ENCODE results near the gene INPP5D. TPM values are rescaled to one million over a fixed set of nuclear protein-coding genes. Genes with fewer than 3 reads are reported as not detected.

INPP5D gene
- total and polyA plus RNA-seq, 4 donors, result 2.9 to 18.8 (median 6.6) TPM

DNA sequence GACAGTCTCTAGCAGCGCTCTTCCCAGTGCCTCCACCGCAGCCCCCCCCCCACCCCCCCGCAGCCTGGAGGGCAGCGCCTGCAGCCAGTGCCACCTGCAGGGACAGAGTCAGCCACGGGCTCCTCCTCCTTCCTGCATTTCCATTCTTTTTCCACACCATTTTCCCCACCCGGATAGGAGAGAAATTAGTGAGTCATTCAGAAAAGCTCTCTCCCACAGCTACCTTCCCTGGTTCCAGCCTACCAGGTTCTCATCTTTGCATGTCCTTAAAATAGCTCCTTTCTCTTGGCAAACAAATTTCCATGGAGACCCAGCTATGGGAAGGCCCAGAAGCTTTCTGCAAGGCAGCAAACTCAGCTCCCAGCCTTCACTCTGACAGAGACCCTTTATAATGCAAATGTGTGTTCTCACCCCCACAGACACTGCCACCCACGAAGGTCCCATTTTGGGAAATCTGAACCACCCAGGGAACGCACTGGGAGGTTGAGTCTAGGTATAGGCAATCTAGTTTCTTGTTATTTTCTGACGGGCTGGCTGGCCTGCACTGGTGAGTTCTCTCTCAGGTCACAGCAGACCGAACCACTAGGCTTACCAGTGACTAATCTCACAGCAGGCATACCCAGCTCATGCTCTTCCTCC is 149.5 kb downstream of the INPP5D start:
- Histone ChIP-seq H3K36me3 (ENCODE audit: control insufficient read depth in 4 of 4, insufficient read depth in 3 of 4, low read depth in 1 of 4, low read length in 3 of 4) (peaks cover 0 to 2% (median 0%) of the 10 kb centered on the region in 4 donors), H3K9me3 (ENCODE audit: control insufficient read depth in 4 of 4, low read length in 3 of 4) (no peaks in the 10 kb centered on the region), H3K27ac (ENCODE audit: low read depth in 1 of 2, low read length in 2 of 2) (no peak overlapping the region), H3K4me3 (ENCODE audit: low read depth in 1 of 3, low read length in 3 of 3) (no peak overlapping the region), H3K9ac (ENCODE audit: low read depth in 1 of 2, low read length in 2 of 2) (no peak overlapping the region), H3K27me3 (ENCODE audit: control insufficient read depth in 4 of 4, insufficient read depth in 4 of 4, low read length in 3 of 4) (no peaks in the 10 kb centered on the region), H3K4me1 (ENCODE audit: control insufficient read depth in 4 of 4, insufficient read depth in 4 of 4, low read length in 3 of 4) (no peaks in the 10 kb centered on the region)
- WGBS, result 53% methylated on average over 10 of the region's 10 CpGs
- TF ChIP-seq, protein P1, sequence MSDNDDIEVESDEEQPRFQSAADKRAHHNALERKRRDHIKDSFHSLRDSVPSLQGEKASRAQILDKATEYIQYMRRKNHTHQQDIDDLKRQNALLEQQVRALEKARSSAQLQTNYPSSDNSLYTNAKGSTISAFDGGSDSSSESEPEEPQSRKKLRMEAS (IDR thresholded peaks at IDR 0.05), result no peak
- TF ChIP-seq HNF4A (conservative IDR thresholded peaks at IDR 0.05) (no peak), NR2F2 (IDR thresholded peaks at IDR 0.05) (no peak)
- TF ChIP-seq, protein P2, sequence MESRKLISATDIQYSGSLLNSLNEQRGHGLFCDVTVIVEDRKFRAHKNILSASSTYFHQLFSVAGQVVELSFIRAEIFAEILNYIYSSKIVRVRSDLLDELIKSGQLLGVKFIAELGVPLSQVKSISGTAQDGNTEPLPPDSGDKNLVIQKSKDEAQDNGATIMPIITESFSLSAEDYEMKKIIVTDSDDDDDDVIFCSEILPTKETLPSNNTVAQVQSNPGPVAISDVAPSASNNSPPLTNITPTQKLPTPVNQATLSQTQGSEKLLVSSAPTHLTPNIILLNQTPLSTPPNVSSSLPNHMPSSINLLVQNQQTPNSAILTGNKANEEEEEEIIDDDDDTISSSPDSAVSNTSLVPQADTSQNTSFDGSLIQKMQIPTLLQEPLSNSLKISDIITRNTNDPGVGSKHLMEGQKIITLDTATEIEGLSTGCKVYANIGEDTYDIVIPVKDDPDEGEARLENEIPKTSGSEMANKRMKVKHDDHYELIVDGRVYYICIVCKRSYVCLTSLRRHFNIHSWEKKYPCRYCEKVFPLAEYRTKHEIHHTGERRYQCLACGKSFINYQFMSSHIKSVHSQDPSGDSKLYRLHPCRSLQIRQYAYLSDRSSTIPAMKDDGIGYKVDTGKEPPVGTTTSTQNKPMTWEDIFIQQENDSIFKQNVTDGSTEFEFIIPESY (IDR thresholded peaks at IDR 0.05), result no peak
- TF ChIP-seq, protein P3, sequence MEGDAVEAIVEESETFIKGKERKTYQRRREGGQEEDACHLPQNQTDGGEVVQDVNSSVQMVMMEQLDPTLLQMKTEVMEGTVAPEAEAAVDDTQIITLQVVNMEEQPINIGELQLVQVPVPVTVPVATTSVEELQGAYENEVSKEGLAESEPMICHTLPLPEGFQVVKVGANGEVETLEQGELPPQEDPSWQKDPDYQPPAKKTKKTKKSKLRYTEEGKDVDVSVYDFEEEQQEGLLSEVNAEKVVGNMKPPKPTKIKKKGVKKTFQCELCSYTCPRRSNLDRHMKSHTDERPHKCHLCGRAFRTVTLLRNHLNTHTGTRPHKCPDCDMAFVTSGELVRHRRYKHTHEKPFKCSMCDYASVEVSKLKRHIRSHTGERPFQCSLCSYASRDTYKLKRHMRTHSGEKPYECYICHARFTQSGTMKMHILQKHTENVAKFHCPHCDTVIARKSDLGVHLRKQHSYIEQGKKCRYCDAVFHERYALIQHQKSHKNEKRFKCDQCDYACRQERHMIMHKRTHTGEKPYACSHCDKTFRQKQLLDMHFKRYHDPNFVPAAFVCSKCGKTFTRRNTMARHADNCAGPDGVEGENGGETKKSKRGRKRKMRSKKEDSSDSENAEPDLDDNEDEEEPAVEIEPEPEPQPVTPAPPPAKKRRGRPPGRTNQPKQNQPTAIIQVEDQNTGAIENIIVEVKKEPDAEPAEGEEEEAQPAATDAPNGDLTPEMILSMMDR (IDR thresholded peaks at IDR 0.05; ENCODE audit: low read depth, low read length, missing input control), result no peak
- DNase-seq (ENCODE audit: low spot score), result no peak

DNA sequence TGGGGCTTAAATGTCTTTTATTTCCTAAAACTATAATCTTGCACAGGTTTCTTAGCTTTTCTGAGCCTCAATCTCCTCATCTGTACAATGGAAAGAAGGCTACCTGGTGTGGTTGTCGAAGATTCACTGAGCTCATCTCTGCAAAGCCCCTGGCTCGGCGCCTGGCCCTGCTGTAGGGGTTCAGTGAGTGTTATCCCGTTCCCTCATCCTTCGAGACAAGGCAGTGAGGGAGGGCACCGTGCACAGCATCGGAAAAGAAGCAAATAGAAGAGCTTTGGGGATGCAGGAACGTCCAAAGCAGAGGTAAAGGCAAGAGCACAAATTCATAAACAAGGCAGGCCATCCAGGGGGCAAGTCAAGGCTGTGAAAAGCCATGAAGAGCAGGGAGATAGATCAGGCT is 150.1 kb downstream of the INPP5D start:
- Histone ChIP-seq H3K27me3 (ENCODE audit: control insufficient read depth in 4 of 4, insufficient read depth in 4 of 4, low read length in 3 of 4) (no peaks in the 10 kb centered on the region), H3K36me3 (ENCODE audit: control insufficient read depth in 4 of 4, insufficient read depth in 3 of 4, low read depth in 1 of 4, low read length in 3 of 4) (peaks cover 0 to 2% (median 0%) of the 10 kb centered on the region in 4 donors), H3K4me3 (ENCODE audit: low read depth in 1 of 3, low read length in 3 of 3) (no peak overlapping the region), H3K27ac (ENCODE audit: low read depth in 1 of 2, low read length in 2 of 2) (no peak overlapping the region), H3K9ac (ENCODE audit: low read depth in 1 of 2, low read length in 2 of 2) (no peak overlapping the region), H3K9me3 (ENCODE audit: control insufficient read depth in 4 of 4, low read length in 3 of 4) (no peaks in the 10 kb centered on the region), H3K4me1 (ENCODE audit: control insufficient read depth in 4 of 4, insufficient read depth in 4 of 4, low read length in 3 of 4) (no peaks in the 10 kb centered on the region)
- DNase-seq (ENCODE audit: low spot score), result no peak
- TF ChIP-seq YY1 (IDR thresholded peaks at IDR 0.05) (no peak), NR2F2 (IDR thresholded peaks at IDR 0.05) (no peak), FOXA1 (IDR thresholded peaks at IDR 0.05) (no peak), EGR1 (IDR thresholded peaks at IDR 0.05; ENCODE audit: low read depth in 2 of 2) (no peak), FOXA2 (IDR thresholded peaks at IDR 0.05) (no peak)
- TF ChIP-seq, protein P4, sequence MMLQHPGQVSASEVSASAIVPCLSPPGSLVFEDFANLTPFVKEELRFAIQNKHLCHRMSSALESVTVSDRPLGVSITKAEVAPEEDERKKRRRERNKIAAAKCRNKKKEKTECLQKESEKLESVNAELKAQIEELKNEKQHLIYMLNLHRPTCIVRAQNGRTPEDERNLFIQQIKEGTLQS (IDR thresholded peaks at IDR 0.05), result no peak
- 85% methylated on average over 8 of the region's 8 CpGs for WGBS

DNA sequence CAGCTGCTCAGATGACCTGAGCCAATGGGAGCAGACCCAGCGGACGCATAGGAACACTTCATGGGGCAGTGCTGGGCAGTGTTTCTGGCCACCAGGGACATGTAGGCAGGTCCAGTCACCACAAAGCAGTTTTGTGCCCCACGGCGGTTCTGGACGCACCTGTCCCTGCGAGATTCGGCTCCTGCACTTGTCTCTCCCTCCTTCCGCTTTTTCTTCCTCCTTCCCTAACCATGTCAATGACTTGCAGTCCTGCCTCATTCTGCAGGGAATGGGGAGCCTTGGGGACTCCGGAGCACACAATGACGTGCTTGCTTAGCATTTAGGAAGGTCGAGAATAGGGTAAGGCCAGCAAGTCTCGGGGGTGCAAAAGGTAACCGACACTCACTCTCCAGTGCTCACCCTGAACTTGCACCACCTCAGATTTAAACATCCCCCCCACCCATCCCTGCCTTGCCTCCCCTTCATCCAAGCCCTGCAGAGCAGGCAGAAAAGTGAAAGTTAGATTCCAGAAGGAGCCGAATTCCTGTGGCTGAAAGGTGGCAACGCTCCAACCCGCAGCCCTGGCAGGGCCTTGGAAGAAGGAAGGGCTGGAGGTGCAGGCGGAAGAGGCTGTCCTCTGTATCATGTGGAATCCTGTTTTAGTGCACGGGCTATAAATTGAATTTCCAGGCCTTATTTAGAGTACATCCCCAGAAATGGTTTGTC is 150.9 kb downstream of the INPP5D start:
- no peaks in the 10 kb centered on the region for H3K9me3 ChIP-seq (ENCODE audit: control insufficient read depth in 4 of 4, low read length in 3 of 4)
- WGBS, result 72% methylated on average over 18 of the region's 18 CpGs
- no peak overlapping the region for H3K9ac ChIP-seq (ENCODE audit: low read depth in 1 of 2, low read length in 2 of 2)
- peaks cover 0 to 2% (median 0%) of the 10 kb centered on the region in 4 donors for H3K36me3 ChIP-seq (ENCODE audit: control insufficient read depth in 4 of 4, insufficient read depth in 3 of 4, low read depth in 1 of 4, low read length in 3 of 4)
- H3K27me3 ChIP-seq (ENCODE audit: control insufficient read depth in 4 of 4, insufficient read depth in 4 of 4, low read length in 3 of 4), result no peaks in the 10 kb centered on the region
- no peak overlapping the region for H3K4me3 ChIP-seq (ENCODE audit: low read depth in 1 of 3, low read length in 3 of 3)
- no peaks in the 10 kb centered on the region for H3K4me1 ChIP-seq (ENCODE audit: control insufficient read depth in 4 of 4, insufficient read depth in 4 of 4, low read length in 3 of 4)
- H3K27ac ChIP-seq (ENCODE audit: low read depth in 1 of 2, low read length in 2 of 2), result no peak overlapping the region
- no peak for DNase-seq (ENCODE audit: low spot score)
- TF ChIP-seq, protein P3 (IDR thresholded peaks at IDR 0.05; ENCODE audit: low read depth, low read length, missing input control), result no peak
- TF ChIP-seq NR2F2 (IDR thresholded peaks at IDR 0.05) (no peak), RXRA (IDR thresholded peaks at IDR 0.05) (no peak), HNF4A (conservative IDR thresholded peaks at IDR 0.05) (no peak), HNF4G (IDR thresholded peaks at IDR 0.05) (no peak), TAF1 (conservative IDR thresholded peaks at IDR 0.05) (no peak), YY1 (IDR thresholded peaks at IDR 0.05) (no peak), EGR1 (IDR thresholded peaks at IDR 0.05; ENCODE audit: low read depth in 2 of 2) (no peak), FOXA1 (IDR thresholded peaks at IDR 0.05) (no peak)
- TF ChIP-seq, protein P1 (IDR thresholded peaks at IDR 0.05), result no peak
- TF ChIP-seq, protein P4 (IDR thresholded peaks at IDR 0.05), result no peak

Data from liver (tissue), 9 donors.